H9 (cell line): ENCODE results near the gene ZFPM1. TPM values are rescaled to one million over a fixed set of nuclear protein-coding genes. Genes with fewer than 3 reads are reported as not detected.

Source experiments
- DNase-seq: peaks from one replicate; pipeline ENCODE4 v3.0.0-alpha.2; 2017
- H2AFZ ChIP-seq: one replicate; pipeline ENCODE4 v1.6.1; 2013; ENCODE audit warnings: mild to moderate bottlenecking, low read length, control low read depth, moderate library complexity
- H2AK5ac ChIP-seq: 2 replicates; pipeline ENCODE4 v1.6.1; 2013; ENCODE audit warnings: low read length, control low read depth, mixed read lengths; ENCODE audit not compliant: insufficient read length
- H2BK120ac ChIP-seq: one replicate; pipeline ENCODE4 v1.6.1; 2013; ENCODE audit warnings: low read depth, mild to moderate bottlenecking, low read length, control low read depth, inconsistent platforms; ENCODE audit not compliant: poor library complexity, severe bottlenecking
- H2BK12ac ChIP-seq: 2 replicates; pipeline ENCODE4 v1.6.1; 2013; ENCODE audit warnings: low read length, control low read depth, mixed read lengths, low read depth; ENCODE audit not compliant: insufficient read length
- H2BK15ac ChIP-seq: 2 replicates; pipeline ENCODE4 v1.6.1; 2013; ENCODE audit warnings: low read depth, low read length, control low read depth
- H2BK20ac ChIP-seq: one replicate; pipeline ENCODE4 v1.6.1; 2013; ENCODE audit warnings: low read depth, mild to moderate bottlenecking, low read length, control low read depth, inconsistent platforms; ENCODE audit not compliant: poor library complexity, severe bottlenecking
- H2BK5ac ChIP-seq: 2 replicates; pipeline ENCODE4 v1.6.1; 2013; ENCODE audit warnings: low read length, control low read depth, mixed read lengths; ENCODE audit not compliant: insufficient read length
- H3K14ac ChIP-seq: 2 replicates; pipeline ENCODE4 v1.6.1; 2013; ENCODE audit warnings: low read length, control low read depth; ENCODE audit not compliant: insufficient read depth
- H3K18ac ChIP-seq: 2 replicates; pipeline ENCODE4 v1.6.1; 2013; ENCODE audit warnings: low read depth, mild to moderate bottlenecking, mixed read lengths, low read length, control low read depth; ENCODE audit not compliant: insufficient read length
- H3K23ac ChIP-seq: 2 replicates; pipeline ENCODE4 v1.6.1; 2013; ENCODE audit warnings: low read length, control low read depth, mixed read lengths, low read depth; ENCODE audit not compliant: insufficient read length
- H3K23me2 ChIP-seq: 2 replicates; pipeline ENCODE4 v1.6.1; 2013; ENCODE audit warnings: low read depth, mild to moderate bottlenecking, mixed read lengths, low read length, control low read depth; ENCODE audit not compliant: insufficient read length, poor library complexity, severe bottlenecking
- H3K27ac ChIP-seq: 2 replicates; pipeline ENCODE4 v1.5.1; 2013; ENCODE audit warnings: low read length, control low read depth, mixed read lengths, low read depth; ENCODE audit not compliant: insufficient read length
- H3K27me3 ChIP-seq: 2 replicates; pipeline ENCODE4 v1.6.1; 2013; ENCODE audit warnings: low read length, control low read depth, inconsistent platforms; ENCODE audit not compliant: insufficient read depth
- H3K4ac ChIP-seq: 2 replicates; pipeline ENCODE4 v1.6.1; 2013; ENCODE audit warnings: low read depth, mild to moderate bottlenecking, control low read depth, inconsistent platforms, low read length, moderate library complexity
- H3K4me1 ChIP-seq: 2 replicates; pipeline ENCODE4 v1.6.1; 2013; ENCODE audit warnings: low read length, control low read depth, inconsistent platforms; ENCODE audit not compliant: insufficient read depth
- H3K4me2 ChIP-seq: 2 replicates; pipeline ENCODE4 v1.6.1; 2013; ENCODE audit warnings: low read length, control low read depth, mixed read lengths; ENCODE audit not compliant: insufficient read length, insufficient read depth
- H3K56ac ChIP-seq: 2 replicates; pipeline ENCODE4 v1.6.1; 2013; ENCODE audit warnings: low read depth, mild to moderate bottlenecking, mixed read lengths, low read length, control low read depth; ENCODE audit not compliant: insufficient read length
- H3K79me1 ChIP-seq: 2 replicates; pipeline ENCODE4 v1.6.1; 2013; ENCODE audit warnings: low read depth, mild to moderate bottlenecking, moderate library complexity, low read length, control low read depth, inconsistent platforms; ENCODE audit not compliant: insufficient read depth, poor library complexity, severe bottlenecking
- H3K79me2 ChIP-seq: 2 replicates; pipeline ENCODE4 v1.6.1; 2013; ENCODE audit warnings: low read length, control low read depth, inconsistent platforms; ENCODE audit not compliant: insufficient read depth
- H3K9ac ChIP-seq: 2 replicates; pipeline ENCODE4 v1.6.1; 2013; ENCODE audit warnings: low read length, control low read depth, mixed read lengths; ENCODE audit not compliant: insufficient read length; ENCODE audit errors: extremely low read depth
- H3K9me3 ChIP-seq: one replicate; pipeline ENCODE4 v1.6.1; 2013; ENCODE audit warnings: low read depth, low read length, inconsistent platforms; ENCODE audit not compliant: control insufficient read depth
- H3T11ph ChIP-seq: one replicate; pipeline ENCODE4 v1.6.1; 2013; ENCODE audit warnings: mild to moderate bottlenecking, low read length, control low read depth, inconsistent platforms
- H4K20me1 ChIP-seq: one replicate; pipeline ENCODE4 v1.6.1; 2013; ENCODE audit not compliant: control insufficient read depth, insufficient read length, insufficient read depth
- H4K5ac ChIP-seq: 2 replicates; pipeline ENCODE4 v1.6.1; 2013; ENCODE audit warnings: low read depth, mild to moderate bottlenecking, mixed read lengths, low read length, control low read depth; ENCODE audit not compliant: insufficient read length
- H4K8ac ChIP-seq: replicated peaks from 2 replicates; pipeline ENCODE4 v1.6.1; 2013; ENCODE audit warnings: low read length, control low read depth, mixed read lengths, low read depth; ENCODE audit not compliant: insufficient read length
- H4K91ac ChIP-seq: 2 replicates; pipeline ENCODE4 v1.6.1; 2013; ENCODE audit warnings: low read depth, mild to moderate bottlenecking, moderate library complexity, mixed read lengths, low read length, control low read depth; ENCODE audit not compliant: insufficient read length
- H3K27ac Mint-ChIP-seq, 3 experiments: 2 replicates in 2 of 3; 3 replicates in 1 of 3; pipeline ENCODE4 v1.8.0; 2020 to 2021; ENCODE audit warnings: mixed read lengths in 3 of 3, mild to moderate bottlenecking in 1 of 3, moderate library complexity in 1 of 3
- H3K27me3 Mint-ChIP-seq: 2 replicates; pipeline ENCODE4 v1.8.0; 2021; ENCODE audit warnings: low read depth, mild to moderate bottlenecking, moderate library complexity, mixed read lengths
- H3K36me3 Mint-ChIP-seq, 3 experiments: 2 replicates in 2 of 3; 3 replicates in 1 of 3; pipeline ENCODE4 v1.8.0; 2020 to 2021; ENCODE audit warnings: low read depth in 3 of 3, mixed read lengths in 3 of 3; ENCODE audit not compliant: insufficient read depth in 1 of 3
- H3K4me1 Mint-ChIP-seq, 2 experiments: 2 replicates each; pipeline ENCODE4 v1.8.0; 2020; ENCODE audit warnings: mixed read lengths in 2 of 2
- H3K4me3 Mint-ChIP-seq, 2 experiments: 2 replicates in 1 of 2; 3 replicates in 1 of 2; pipeline ENCODE4 v1.8.0; 2020 to 2021; ENCODE audit warnings: mild to moderate bottlenecking in 2 of 2, mixed read lengths in 2 of 2, moderate library complexity in 1 of 2
- H3K9me3 Mint-ChIP-seq, 2 experiments: 2 replicates in 1 of 2; 3 replicates in 1 of 2; pipeline ENCODE4 v1.8.0; 2020; ENCODE audit warnings: mild to moderate bottlenecking in 2 of 2, mixed read lengths in 2 of 2, moderate library complexity in 1 of 2
- CTCF ChIP-seq: fragments of 200-600 bp; sonication (generic); conservative IDR thresholded peaks from 3 replicates; pipeline ENCODE4 v1.8.0; 2021; ENCODE audit warnings: antibody characterized with exemption, mild to moderate bottlenecking
- WGBS: extraction: QIAGEN DNeasy Blood & Tissue Kit; methylation state at CpG from one replicate; pipeline ENCODE4 v1.1.7; 2013; ENCODE audit warnings: missing lambda C conversion rate, low lambda C conversion rate, mixed read lengths; ENCODE audit not compliant: insufficient read length; ENCODE audit errors: extremely low coverage; 5-methylcytosine and 5-hydroxymethylcytosine counted together
- total RNA-seq: library from RNA; stranded (reverse); gene quantifications from 2 replicates; pipeline ENCODE4 v1.2.1, GENCODE V29; 2021

Gene ZFPM1
- total RNA-seq, 1 experiment from 2014 or later, result 3.6 TPM

DNA sequence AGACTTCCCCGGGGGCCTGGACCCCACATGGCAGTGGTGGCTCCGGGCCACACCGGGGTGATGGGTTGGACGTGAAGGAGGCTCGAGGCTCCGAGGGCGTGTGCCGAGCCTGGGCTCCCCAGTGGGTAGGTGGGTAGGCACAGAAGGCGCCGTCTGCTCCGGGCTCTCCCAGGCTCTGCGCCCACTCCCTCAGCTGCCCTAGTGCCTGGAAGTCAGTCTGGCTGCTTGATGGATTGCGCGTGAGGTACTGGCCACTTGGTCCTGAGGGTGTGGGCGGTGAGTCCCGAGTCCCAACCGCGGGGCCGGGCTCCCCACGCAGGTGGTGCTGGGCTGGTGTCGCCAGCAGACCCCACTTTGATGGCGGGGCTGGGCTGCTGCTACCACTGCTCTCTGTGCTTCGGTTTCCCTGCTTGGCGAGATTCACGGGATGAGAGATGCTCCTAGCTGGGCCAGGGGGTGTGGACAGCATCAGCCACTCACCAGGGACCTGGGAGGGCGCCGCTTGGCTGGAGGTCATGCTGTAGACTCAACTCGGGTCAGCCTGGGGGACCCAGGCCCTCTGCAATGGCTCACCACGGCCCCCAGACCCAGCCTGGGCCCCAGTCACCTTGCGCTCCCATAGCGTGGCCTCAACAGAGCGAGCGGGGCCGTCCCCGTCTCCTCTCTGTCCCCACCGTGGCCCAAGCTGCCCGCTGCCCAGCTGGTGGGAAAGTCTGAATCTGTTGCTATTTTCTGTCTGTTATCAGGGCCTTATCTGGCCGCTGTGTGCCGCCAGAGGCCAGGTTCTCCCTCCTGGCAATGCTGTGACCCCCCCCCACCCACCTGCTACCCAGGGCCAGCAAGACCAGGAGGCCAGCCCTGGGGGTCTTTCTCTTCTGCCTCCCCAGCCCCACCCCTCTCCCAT is 26.1 kb downstream of the ZFPM1 start:
- Histone ChIP-seq H3K4me2 (no peak overlapping the region), H3K27ac (no peak overlapping the region), H2BK20ac (no peak overlapping the region), H2AK5ac (no peak overlapping the region), H3K14ac (no peak overlapping the region), H2AFZ (no peak overlapping the region), H2BK5ac (no peak overlapping the region), H3K23me2 (no peaks in the 10 kb centered on the region), H3K27me3 (no peaks in the 10 kb centered on the region), H3K56ac (no peak overlapping the region), H2BK12ac (no peak overlapping the region), H2BK15ac (no peak overlapping the region), H2BK120ac (no peak overlapping the region), H3K79me2 (no peaks in the 10 kb centered on the region), H4K8ac (no peak overlapping the region), H3K9ac (no peak overlapping the region), H3T11ph (no peak overlapping the region), H4K5ac (no peak overlapping the region), H3K9me3 (no peaks in the 10 kb centered on the region), H3K4me1 (no peaks in the 10 kb centered on the region), H3K23ac (no peak overlapping the region), H3K18ac (no peak overlapping the region), H3K4ac (no peak overlapping the region), H4K91ac (no peak overlapping the region), H3K79me1 (no peaks in the 10 kb centered on the region), H4K20me1 (no peaks in the 10 kb centered on the region)
- Mint-ChIP-seq H3K36me3 (no peaks in the 10 kb centered on the region), H3K27ac (no peak overlapping the region), H3K4me3 (no peak overlapping the region), H3K27me3 (no peaks in the 10 kb centered on the region), H3K4me1 (peaks cover 8 to 31% of the 10 kb centered on the region in 2 experiments), H3K9me3 (no peaks in the 10 kb centered on the region)
- no peak for DNase-seq
- no peak for TF ChIP-seq CTCF
- no CpG with 5 or more reads among the region's 39 CpGs for WGBS
